HTERT RPE-1 (cell line): ENCODE measurements around the gene CALML4.
"Not testable (repeated sequence)": the region's sequence is repeated elsewhere in the genome, so short reads cannot be mapped to it uniquely, and the experiment has no call there.

Experiments
- in situ Hi-C: fragments of 300-500 bp; cut with MboI; formaldehyde crosslinking; loops from 4 replicates; pipeline ENCODE4 v1.14.3; 2020; ENCODE audit warnings: low sequenced_read_pairs

Gene CALML4

DNA sequence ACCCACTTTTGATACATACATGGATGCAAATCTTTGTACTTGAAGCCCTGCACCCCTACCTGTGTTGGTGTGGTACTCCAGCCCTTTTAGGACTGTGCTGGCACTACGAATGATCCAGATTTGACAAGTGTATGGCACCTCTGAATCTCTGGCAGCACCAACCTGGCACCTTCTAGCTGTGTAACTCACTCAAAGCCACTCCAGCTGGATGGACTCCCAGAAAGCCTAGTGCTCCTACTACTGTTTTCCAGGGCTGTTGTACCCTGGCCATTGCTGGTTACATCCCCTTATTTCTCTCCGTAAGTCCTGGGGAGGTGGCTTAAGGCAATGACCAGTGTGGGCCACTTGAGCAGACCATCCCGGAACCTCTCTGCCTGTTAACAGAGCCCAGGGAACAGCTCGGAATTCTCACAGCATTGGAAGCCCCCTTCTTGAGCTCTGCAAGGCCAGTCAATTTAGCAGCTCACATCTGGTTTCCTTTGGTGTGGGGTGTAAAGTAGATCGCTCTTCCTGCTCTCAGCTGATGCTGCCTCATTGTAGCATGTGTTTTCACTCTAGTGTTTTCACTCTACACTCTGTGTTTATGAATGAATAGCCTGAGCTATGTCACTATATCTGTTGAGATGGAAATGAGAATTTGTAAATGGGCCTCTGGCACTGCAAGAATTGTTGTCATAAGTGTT lies 12.2 kb downstream of the CALML4 start:
- in situ Hi-C loops = no loop called here

DNA sequence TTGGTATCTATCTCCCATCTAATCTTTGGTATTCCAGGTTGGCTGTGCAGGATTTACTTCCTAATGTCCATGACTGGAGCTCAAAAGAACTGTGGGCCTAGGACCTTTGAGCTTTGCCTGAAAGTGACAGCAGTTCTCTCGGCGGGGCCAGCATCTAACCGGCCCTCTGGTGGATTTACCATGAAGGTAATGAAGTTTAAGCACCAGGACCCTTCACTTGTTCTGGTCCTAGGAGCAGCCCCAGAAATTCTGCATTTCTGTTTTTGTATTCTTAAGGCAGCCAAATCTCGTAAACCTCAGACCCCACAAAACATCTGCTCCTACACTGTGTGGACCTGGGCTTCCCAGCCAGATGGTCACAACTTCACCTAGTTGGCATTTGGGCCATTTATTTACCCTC lies 13.0 kb downstream of the CALML4 start:
- in situ Hi-C loops = no loop called here

DNA sequence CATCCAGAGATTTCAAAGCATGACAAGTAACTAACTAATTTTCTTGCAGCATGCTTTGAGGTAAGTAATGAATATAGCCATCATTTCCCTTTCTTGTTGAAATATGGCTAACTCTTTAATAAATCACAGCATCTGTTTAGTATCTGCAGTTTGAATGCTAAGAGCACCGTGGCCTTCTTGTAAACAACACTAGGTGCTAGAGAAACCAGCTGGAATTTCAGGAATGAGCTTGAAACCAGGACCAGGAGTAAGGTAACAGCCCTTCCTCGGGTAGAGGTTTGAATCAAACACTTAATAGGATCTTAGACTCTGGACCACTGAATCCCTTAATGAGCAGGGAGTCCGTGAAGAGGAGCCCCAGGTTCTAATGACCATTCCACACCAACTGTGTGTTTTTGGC lies 13.6 kb downstream of the CALML4 start:
- in situ Hi-C loops = no loop called here

DNA sequence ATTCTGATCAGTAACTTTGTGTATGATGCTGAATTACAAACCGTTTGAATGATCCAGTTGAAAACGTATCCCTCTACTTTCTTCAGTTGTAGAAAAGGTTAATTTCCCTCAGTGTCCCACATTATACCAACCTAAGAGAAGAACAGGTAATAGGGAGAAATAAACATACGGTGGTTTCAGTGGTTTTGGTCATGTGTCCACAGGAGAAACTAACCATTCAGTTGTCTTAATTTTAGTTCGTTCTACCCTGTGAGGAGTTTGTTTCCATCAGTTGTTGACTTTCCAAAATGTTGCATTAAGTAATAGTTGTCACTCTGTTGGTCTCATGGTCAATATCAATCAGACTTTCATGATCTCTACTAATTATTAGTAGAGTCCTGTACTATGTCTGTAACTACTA lies 15.1 kb downstream of the CALML4 start:
- in situ Hi-C loops = no loop called here

DNA sequence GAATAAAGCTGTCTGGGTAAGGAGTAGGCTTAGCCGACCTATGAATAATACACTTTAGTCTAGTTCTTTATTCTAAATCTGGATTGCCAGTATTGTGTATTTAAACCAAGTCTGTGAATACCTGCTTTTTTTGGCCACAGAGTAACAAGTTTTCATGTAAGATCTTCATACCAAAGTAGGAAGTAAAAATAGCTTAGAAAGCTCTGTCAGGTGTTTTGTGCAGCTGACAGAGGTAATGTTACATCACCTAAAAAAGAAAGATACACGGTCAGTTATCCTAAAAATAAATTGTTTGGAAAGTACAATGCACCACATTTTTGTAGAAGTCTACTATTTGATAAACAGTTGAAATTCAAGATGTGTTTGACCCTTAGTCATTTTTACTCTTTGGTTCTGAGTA lies 16.5 kb downstream of the CALML4 start:
- in situ Hi-C loops = no loop called here

DNA sequence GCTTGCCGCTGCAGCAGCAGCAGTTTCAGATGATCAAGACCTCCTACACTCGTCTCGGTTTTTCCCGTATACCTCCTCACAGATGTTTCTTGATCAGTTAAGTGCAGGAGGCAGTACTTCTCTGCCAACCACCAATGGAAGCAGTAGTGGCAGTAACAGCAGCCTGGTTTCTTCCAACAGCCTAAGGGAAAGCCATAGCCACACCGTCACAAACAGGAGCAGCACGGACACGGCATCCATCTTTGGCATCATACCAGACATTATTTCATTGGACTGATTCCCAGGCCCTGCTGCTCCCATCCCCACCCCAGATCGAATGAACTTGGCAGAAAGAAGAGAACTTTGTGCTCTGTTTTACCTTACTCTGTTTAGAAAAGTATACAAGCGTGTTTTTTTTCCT lies 17.6 kb downstream of the CALML4 start:
- in situ Hi-C loops = no loop called here

DNA sequence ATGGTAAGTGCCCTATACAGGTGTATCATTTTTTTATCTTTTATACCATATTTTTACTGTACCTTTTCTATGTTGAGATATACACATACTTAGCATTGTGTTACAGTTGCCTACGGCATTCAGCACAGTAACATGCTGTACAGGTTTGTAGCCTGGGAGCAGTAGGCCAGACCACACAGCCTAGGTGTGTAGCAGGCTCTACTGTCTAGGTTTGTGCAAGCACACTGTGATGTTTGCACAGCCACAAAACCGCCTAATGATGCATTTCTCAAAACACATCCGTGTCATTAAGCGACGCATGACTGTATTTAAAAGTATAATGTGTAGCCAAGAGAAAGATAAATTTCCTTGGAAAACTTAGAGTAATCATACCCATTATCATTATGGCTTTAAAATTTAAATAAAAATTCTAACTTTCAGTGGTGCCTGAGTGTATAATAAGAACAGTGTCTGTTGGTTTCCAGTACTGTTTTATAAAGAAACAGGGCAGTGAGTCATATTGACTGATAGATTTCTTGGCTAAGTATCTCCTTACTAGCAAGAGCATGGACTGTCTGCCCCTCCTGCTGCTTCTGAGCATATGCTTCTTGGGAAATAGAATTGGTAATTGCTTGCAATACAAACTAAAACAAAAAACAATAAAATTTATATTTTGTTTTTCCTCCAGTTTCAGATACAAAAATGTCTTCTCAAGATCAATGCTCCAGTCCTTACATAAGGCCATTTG lies 18.3 kb downstream of the CALML4 start:
- in situ Hi-C loops = no loop called here

DNA sequence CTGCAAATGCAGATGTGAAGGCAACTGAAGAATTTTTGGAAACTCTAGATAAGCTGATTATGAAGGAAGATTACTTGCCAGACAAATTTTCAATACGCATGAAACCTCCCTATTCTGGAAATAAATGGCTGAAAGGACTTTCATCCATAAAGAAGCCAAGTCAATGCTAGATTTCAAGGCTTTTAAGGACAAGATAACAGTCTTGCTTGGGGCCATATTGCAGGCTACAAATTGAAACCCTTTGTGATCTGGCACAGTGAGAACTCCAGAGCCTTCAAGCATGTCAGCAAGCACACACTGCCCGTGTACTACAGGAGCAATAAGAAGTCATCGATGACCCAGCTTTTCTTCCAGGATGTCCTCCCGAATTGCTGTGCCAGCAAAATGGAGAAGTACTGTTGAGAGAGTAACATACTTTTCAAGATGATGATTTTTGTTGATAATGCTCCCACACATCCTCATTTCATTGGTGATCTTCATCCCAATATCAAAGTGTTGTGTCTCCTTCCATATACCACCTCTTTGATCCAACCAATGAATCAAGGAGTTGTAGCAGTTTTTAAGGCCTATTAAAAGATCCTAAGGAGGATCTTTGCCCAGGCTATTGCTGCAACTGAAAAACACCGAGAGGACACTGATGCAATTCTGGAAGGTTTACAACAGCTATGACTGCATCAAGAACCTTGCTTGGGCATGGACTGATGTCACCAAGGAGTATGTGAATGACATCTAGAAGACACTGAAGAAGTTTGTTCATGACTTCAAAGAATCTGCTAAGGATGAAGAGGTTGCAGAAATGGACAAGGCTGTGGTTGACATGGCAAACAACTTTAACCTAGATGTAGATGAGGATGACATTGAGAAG lies 20.3 kb downstream of the CALML4 start:
- in situ Hi-C loops = no loop called here

DNA sequence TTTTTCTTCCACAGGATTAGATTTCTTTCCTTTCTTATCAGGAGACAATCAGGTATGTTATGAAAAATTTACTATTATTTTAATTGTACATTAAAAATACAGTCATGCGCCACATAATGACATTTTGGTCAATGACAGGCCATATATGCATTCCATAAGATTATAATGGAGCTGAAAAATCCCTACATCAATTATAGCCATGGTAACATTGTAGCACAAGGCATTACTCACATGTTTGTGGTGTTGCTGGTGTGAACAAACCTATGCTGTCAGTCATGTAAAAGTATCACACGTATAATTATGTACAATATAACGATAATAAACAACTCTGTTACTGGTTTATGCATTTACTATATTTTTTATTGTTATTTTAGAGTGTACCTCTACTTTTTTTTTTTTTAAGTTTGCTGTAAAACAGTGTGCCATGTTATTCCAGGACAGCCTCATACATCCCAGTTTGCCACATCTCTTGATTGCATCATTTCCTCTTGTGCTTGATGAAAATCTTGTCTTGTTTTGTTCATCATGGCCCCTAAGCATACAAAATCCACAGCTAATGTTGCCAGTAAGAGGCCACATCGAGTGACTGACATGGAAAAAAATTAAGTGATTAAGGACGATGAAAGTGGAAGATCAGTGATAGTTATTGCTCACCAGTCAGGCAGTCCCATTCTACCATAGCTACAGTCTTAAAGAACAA lies 21.4 kb downstream of the CALML4 start:
- in situ Hi-C loops = no loop called here

DNA sequence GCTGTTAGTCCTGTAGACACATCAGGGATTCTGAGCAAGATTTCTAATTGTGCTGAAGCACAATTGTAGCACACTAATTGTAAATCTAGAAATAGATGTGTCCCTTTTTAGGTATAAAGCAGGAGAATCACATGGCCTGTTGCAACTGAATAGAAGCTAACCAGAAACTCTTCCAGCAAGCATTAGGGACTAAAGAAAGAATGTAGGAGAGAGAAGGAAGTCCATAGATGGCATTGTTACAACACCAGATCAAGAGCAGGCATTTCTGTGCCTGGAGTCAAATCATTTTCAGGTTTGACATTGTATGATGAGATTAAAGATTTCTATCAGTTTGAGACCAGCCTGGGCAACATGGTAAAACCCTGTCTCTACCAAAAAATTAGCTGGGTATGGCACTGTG lies 27.4 kb downstream of the CALML4 start:
- in situ Hi-C loops = no loop called here

DNA sequence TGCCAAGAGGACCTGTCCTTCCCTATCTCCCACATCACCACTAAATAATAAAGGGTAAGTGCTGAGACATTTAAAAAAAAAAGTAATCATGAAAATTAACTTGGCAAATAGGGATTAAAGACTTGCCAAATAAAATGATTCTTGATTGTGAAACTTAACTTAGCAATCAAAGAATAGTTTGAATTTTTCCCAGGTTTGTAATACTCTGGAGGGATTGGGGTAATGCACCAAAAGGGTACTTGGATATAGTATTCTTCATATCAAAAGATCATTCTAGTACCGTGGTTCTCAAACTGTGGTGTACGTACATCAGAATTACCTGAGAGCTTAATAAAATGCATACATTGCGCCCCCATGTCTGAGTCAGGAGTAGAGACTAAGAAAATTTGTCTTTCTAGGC lies 28.5 kb downstream of the CALML4 start:
- in situ Hi-C loops = no loop called here

DNA sequence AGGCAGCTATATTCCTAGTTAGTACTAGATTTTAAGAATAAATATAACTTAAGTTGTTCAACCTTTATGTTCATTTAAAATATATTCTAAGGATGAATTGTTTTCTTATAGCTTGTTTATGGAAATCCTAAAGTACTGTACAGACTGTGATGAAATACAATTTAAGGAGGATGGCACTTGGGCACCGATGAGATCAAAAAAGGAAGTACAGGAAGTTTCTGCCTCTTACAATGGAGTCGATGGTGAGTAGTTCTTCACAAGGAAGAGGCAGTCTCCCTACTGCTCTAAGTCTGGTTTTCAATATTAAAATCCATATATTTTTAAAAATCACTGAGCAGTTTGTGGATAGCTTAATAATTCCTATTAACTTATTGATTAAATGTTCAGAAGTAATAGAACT lies 29.6 kb downstream of the CALML4 start:
- in situ Hi-C loops = no loop called here

DNA sequence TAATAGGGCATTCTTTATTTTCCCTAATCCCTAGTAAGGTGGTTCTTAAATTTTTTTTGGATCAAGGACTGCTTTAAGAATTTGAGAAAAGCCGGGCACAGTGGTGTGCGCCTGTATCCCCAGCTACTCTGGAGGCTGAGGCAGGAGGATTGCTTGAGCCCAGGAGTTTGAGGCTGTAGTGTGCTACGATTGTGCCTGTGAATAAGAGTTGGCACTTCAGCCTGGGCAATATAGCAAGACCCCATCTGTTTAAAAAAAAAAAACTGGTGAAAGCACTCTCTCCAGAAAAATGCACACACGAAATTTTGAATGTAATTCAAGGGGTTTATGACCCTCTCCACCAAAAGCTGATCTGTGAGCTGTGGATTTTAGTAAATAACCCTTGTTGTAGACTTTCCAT lies 32.0 kb downstream of the CALML4 start:
- in situ Hi-C loops = no loop called here

DNA sequence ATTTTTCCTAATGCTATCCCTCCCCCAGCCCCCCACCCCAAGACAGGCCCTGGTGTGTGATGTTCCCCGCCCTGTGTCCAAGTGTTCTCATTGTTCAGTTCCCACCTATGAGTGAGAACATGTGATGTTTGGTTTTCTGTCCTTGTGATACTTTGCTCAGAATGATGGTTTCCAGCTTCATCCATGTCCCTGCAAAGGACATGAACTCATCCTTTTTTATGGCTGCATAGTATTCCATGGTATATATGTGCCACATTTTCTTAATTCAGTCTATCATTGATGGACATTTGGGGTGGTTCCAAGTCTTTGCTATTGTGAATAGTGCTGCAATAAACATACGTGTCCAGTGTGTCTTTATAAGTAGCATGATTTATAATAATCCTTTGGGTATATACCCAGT lies 33.1 kb downstream of the CALML4 start:
- in situ Hi-C loops = not testable (repeated sequence)

DNA sequence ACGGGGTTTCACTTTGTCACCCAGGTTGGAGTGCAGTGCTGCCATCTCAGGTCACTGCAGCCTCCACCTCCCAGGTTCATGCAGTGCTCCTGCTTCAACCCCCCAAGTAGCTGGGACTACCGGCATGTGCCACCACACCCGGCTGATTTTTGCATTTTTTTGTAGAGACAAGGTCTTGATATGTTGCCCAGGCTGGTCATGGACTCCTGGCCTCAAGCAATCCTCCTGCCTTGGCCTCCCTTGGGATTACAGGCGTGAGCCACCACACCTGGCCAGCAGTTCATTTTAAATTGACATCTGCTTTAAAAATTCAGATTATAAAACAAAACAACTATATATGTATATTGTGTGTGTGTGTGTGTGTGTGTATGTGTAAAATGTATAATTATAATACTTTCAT lies 38.3 kb downstream of the CALML4 start:
- in situ Hi-C loops = no loop called here

DNA sequence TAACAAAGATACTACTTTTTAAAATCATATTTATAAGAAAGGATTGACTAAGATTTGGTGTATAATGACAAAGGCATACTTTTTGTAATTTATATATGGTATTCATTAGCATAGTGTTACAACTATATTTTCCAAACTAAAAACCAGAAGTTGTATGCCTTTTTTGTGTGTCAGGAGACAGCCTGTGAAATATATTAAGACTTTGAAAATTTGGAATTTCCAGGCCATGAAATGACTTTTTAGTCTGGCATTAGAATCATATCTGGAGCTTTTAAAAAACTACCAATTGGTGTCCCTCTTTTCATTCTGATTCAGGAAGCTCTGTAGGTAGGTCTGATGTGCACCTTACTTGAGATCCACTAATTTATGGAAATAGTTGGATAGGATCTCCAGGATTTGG lies 41.9 kb downstream of the CALML4 start:
- in situ Hi-C loops = no loop called here

DNA sequence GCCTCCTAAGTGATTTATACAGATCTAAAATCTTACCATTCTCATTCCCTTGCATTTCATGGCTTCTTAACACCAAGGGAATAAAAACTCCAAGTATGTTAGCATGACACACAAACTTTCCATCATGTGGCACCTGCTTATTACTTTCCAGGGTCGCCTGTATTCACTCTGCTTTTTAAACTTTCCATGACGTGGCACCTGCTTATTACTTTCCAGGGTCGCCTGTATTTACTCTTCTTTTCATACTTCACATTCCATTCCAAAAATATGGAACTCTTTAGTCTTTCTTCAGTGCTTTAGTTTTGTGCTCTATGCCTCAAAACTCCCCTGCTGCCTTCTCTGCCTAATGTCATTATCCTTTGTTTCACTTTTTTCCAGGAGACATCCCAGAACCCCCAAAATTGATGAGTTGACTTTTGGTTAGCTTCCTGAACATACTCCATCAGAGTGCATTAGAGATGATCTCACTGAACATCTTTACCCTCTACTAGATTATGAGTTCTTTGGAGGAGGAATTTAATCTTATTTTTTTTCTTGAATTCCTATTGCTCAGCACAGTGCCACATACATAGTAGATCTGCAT lies 47.0 kb downstream of the CALML4 start:
- in situ Hi-C loops = no loop called here

DNA sequence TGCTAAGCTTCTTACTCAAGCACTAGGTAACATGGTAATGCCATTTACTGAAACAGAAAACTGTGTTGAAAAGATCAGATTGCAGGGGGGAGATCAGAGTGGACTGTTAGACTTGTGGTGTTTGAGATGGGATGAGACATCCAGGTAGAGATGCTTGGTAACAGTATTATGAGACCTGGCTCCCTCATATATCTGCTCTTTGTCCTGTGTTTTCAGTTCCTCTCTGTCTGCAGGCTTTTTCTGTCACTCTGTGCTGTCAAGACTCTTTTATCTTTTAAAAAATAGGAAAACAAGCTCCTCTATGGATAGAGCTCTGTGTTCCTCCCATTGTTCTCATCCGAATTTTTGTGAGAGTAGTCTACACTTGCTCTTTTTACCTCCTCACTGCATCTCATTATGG lies 48.1 kb downstream of the CALML4 start:
- in situ Hi-C loops = no loop called here

DNA sequence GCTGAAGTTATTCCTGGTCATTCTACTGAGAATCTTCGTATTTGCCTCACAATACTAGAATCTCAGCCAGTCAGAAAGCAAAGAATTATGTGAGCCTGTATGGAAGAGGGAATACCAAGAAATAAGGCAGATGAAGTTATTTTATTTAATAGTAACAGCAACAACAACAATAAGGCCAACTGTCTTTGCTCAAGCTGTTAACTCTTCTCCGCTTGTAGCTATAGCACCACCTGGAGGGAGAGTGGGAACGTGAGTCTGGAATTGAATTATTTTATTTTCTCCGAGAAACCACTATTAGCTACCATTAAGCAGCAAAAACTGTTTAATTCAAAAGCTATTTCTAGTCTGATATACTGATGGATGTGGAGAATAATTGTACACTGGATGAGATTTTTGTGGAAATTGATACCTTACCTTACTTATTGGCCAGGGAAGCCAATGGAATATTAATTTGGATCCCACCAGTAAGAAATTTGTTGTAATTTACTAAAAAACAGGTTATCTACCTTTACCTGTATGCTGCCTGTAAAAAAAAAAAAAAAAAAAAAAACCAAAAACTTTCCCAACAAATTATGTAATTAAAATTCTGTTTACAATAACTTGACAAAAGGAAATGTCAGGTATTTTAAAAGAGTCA lies 50.1 kb downstream of the CALML4 start:
- in situ Hi-C loops = no loop called here

DNA sequence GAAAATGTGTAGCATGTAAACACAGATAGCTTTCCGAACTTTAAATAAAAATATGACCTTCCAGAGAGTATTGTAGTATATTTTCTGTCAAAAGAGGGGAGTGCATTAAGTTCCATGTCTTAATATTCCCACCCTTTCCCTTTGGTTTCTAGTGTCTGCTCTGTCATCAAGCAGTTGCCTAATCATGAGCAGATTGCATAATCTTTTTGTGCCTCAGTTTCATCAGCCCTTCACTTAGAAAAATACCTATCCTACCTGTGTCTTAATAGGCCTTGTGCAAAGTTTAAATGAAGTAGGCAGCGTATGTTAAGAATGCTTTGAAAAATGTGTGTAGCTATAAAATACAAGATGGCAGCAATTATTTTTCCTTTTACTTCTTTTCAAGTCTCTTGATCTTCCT lies 52.8 kb downstream of the CALML4 start:
- in situ Hi-C loops = no loop called here
